IgD-negative memory B cell (primary cell): ENCODE measurements around the gene LTA4H. TPM values are rescaled to one million over a fixed set of nuclear protein-coding genes. Genes with fewer than 3 reads are reported as not detected.

Source experiments
- H3K27ac Mint-ChIP-seq, 3 donors: one replicate each; pipeline ENCODE4 v1.8.0; 2020 to 2022; ENCODE audit warnings: mild to moderate bottlenecking in 3 of 3, mixed read lengths in 3 of 3, moderate library complexity in 1 of 3
- H3K27me3 Mint-ChIP-seq: one replicate; pipeline ENCODE4 v1.8.0; 2021; ENCODE audit warnings: mixed read lengths
- H3K36me3 Mint-ChIP-seq: one replicate; pipeline ENCODE4 v1.8.0; 2020; ENCODE audit warnings: mild to moderate bottlenecking, mixed read lengths
- H3K4me1 Mint-ChIP-seq, 3 donors: one replicate each; pipeline ENCODE4 v1.8.0; 2020 to 2022; ENCODE audit warnings: mixed read lengths in 3 of 3, mild to moderate bottlenecking in 1 of 3
- H3K4me3 Mint-ChIP-seq, 4 donors: one replicate each; pipeline ENCODE4 v1.8.0; 2020 to 2022; ENCODE audit warnings: mild to moderate bottlenecking in 4 of 4, mixed read lengths in 4 of 4, moderate library complexity in 3 of 4
- H3K9me3 Mint-ChIP-seq, 3 donors: one replicate each; pipeline ENCODE4 v1.8.0; 2020 to 2021; ENCODE audit warnings: mixed read lengths in 3 of 3, mild to moderate bottlenecking in 1 of 3
- polyA plus RNA-seq: library from polyadenylated mRNA; unstranded; fragments of 300-500 nt; fragmentation: Illumina TruSeq; gene quantifications from one replicate; pipeline ENCODE4 v1.2.3, GENCODE V29; 2021

Gene LTA4H
- polyA plus RNA-seq, 1 donor from 2014 or later, result 122 TPM

DNA sequence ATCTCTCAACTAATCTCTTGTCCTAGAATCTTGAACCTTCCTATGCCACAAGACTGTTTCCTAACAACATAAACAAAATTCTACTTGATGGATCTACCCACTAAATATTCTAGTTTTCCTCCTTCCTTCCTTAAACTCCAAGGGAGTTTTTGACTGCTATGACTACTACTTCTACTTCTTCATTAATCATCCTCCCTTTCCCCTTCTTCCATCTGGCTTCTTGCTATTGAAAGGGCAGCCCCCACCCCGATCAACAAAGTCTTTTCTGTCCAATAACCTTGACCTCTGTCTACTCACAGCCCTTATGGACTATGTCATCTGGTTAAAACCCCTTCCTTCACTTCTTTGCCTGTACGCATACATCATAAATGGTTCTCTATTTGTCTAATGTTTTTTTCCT, 5.6 kb downstream of the LTA4H start:
- H3K27me3 Mint-ChIP-seq, result no peaks in the 10 kb centered on the region
- no peak overlapping the region for H3K27ac Mint-ChIP-seq
- H3K4me3 Mint-ChIP-seq, result peak overlapping the region in 1 of 4 donors; percentile 60
- H3K9me3 Mint-ChIP-seq, result no peaks in the 10 kb centered on the region
- H3K36me3 Mint-ChIP-seq, result peaks cover 11% of the 10 kb centered on the region
- H3K4me1 Mint-ChIP-seq, result peaks cover 15 to 27% (median 21%) of the 10 kb centered on the region in 3 donors

DNA sequence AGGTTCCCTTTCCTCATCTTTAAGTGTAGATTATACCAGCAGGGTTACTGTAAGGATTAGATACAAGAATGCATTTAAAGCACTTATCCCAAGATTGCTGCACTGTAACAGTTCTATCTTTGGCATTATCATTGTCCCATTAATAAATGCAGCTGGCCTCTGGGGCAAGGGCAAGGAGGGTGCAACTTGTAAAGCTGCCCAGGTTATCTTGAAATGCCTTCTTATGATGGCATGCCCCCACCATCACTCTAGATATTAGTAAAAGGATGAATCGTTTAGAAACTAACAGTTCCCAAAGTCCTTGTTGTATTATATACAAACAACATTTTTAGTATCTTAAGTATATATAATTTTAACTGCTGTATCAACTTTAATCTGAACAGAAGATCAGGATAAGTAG, 6.8 kb downstream of the LTA4H start:
- Mint-ChIP-seq H3K36me3 (peaks cover 11% of the 10 kb centered on the region), H3K27me3 (no peaks in the 10 kb centered on the region), H3K27ac (peak overlapping the region in 1 of 3 donors; percentile 50), H3K4me1 (peaks cover 17 to 24% (median 21%) of the 10 kb centered on the region in 3 donors), H3K9me3 (no peaks in the 10 kb centered on the region), H3K4me3 (no peak overlapping the region)

DNA sequence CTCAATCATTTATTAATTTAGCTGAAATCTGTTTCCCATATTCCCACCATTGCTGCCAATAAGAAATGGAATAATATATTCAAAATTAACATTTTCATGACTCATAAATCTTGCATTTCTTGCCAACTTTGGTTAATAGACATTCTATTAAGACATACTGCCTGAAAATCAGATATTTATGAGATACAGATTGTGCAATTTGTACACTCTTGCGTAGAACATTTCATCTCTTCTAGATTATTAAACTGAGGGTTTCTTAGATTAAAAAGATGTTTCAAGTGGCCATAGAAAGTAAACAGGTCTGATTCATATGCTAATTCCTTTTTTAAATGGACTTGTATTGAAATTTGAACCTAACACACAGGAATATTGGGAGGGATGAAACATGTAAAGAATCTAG, 9.1 kb downstream of the LTA4H start:
- H3K27me3 Mint-ChIP-seq, result no peaks in the 10 kb centered on the region
- no peak overlapping the region for H3K27ac Mint-ChIP-seq
- H3K4me1 Mint-ChIP-seq, result peaks cover 19 to 24% (median 22%) of the 10 kb centered on the region in 3 donors
- H3K9me3 Mint-ChIP-seq, result no peaks in the 10 kb centered on the region
- no peak overlapping the region for H3K4me3 Mint-ChIP-seq
- H3K36me3 Mint-ChIP-seq, result peaks cover 20% of the 10 kb centered on the region

DNA sequence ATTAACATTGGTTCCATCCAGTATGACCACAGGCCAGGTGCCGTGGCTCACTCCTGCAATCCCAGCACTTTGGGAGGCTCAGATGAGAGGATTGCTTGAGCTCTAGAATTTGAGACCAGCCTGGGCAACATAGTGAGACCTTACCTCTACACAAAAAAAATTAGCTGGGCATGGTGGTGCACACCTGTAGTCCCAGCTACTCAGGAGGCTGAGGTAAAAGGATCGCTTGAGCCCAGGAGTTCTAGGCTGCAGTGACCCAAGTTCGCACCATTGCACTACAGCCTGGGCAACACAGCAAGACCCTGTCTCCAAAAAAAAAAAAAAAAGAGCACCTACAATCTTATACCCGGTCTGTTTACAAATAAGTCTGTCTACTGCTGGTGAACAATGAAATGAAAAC, 9.9 kb downstream of the LTA4H start:
- H3K4me3 Mint-ChIP-seq, result no peak overlapping the region
- peak overlapping the region in 1 of 3 donors; percentile 29 for H3K27ac Mint-ChIP-seq
- peaks cover 20% of the 10 kb centered on the region for H3K36me3 Mint-ChIP-seq
- H3K9me3 Mint-ChIP-seq, result no peaks in the 10 kb centered on the region
- H3K4me1 Mint-ChIP-seq, result peaks cover 22 to 25% (median 25%) of the 10 kb centered on the region in 3 donors
- no peaks in the 10 kb centered on the region for H3K27me3 Mint-ChIP-seq

DNA sequence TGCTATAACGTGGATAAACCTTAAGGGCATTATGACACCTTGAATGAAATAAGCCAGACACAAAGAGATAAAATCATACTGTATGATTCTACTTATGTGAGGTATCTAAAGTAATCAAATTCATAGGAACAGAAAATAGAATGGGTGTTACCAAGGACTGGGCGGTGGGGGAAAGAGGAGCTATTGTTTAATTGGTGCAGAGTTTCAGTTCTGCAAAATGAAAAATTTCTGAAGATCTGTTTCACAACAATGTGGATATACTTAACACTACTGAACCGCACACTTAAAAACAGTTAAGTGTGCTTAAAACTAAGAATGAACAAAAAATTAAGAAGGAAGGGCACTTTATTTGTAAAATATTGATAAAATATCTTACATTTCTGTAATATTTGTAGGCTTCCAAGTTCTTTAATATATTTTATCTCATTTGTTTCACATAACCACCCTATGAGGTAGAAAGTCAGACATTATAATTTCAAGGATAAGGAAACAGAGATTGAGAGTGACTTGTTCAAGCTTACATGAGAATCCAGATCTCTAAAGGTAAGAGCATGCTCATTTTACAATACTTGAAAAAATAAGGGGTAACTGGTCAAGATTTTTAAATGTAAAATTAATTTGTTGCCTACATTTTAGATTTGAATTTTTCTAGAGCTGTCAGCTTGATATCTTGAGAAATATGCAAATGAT, 14.9 kb downstream of the LTA4H start:
- peaks cover 13% of the 10 kb centered on the region for H3K36me3 Mint-ChIP-seq
- no peaks in the 10 kb centered on the region for H3K27me3 Mint-ChIP-seq
- peaks cover 22 to 26% (median 24%) of the 10 kb centered on the region in 3 donors for H3K4me1 Mint-ChIP-seq
- H3K4me3 Mint-ChIP-seq, result peak overlapping the region; percentile 16 to 83 (median 48)
- peak overlapping the region; percentile 27 to 58 (median 56) for H3K27ac Mint-ChIP-seq
- H3K9me3 Mint-ChIP-seq, result no peaks in the 10 kb centered on the region

DNA sequence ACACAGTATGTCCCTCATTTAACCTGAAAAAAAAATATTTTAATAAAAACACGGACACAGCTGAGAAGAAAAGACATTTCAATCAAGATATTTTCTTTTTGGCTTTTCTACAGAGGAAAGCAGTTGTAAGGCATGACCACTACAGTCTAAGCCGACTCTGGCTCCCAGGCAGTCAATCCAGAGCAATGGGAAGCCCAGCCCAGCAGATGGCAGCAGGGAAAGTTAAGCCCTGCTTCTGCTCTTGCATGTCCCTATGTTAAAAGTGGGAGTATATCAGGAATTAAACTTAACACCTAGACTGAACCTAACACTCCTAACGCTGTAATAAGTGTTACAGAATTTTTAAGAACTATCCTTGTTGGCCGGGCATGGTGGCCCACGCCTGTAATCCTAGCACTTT, 19.7 kb downstream of the LTA4H start:
- no peaks in the 10 kb centered on the region for H3K9me3 Mint-ChIP-seq
- H3K27ac Mint-ChIP-seq, result no peak overlapping the region
- peaks cover 13% of the 10 kb centered on the region for H3K36me3 Mint-ChIP-seq
- no peaks in the 10 kb centered on the region for H3K27me3 Mint-ChIP-seq
- no peak overlapping the region for H3K4me3 Mint-ChIP-seq
- H3K4me1 Mint-ChIP-seq, result peaks cover 8 to 13% (median 12%) of the 10 kb centered on the region in 3 donors

DNA sequence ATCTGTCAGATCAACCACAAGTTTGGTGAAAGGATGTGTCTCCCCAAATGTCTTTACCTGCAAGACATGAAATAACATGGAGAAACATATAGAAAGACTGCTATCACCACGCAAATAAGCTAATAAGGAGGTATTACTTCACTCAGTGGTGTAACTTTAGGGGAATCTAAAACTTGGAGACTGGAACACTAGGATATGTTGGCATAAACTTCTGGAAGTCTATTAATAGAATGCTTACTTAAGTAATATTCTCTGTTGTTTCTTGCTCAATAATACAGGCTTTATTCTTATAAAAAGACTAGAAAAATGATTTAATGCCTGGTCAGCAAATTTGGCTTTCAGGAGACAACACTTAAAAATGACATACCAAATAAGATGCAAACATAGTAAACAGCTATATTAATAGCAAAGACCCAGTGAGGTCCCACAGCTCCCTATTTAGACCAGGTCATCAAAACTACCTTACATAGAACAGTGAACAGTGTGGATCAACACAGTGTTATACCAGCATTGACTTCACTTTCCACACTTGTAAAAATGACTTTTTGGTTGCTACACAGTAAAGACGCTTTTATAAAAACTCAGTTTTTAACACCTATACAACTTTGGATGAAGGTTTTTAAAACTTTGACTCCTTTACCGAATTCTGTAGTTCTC, 20.3 kb downstream of the LTA4H start:
- Mint-ChIP-seq H3K4me3 (no peak overlapping the region), H3K27ac (no peak overlapping the region), H3K36me3 (peaks cover 16% of the 10 kb centered on the region), H3K9me3 (no peaks in the 10 kb centered on the region), H3K4me1 (peaks cover 3 to 8% (median 7%) of the 10 kb centered on the region in 3 donors), H3K27me3 (no peaks in the 10 kb centered on the region)

DNA sequence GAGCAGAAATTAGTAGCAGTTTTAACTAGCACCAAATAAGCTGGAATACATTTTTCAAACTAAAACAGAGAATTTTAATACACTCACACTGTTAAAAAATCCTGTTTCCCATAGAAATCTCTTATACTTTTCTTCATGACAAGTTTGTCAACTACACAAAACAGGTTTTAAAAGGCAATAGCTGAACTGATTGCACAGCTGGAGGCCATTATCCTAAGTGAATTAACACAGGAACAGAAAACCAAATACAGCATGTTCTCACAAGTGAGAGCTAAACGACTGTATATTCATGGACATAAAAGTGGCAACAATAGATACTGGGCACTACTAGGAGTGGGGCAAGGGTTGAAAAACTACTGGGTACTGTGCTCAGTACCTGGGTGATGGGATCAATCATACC, 27.7 kb downstream of the LTA4H start:
- Mint-ChIP-seq H3K9me3 (no peaks in the 10 kb centered on the region), H3K27me3 (no peaks in the 10 kb centered on the region), H3K36me3 (peaks cover 21% of the 10 kb centered on the region), H3K4me1 (no peaks in the 10 kb centered on the region), H3K4me3 (no peak overlapping the region), H3K27ac (no peak overlapping the region)

DNA sequence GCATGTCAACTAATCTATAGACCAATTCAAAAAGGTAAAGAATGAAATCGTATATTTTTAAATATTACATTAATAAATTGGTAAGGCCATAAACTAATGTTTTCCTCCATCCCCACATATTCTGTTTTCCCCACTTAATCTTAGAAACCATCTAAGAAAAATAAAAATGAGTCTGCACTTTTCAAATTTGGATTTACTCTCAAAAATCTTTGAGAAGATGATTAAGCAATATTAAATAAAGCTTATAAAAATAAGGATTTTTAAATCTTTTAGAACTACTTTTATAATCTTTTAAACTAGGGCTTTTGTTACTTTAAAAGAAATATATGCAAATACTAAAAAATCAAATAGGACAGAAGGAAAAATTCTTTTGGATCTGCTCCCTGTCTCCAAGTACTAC, 28.7 kb downstream of the LTA4H start:
- H3K4me1 Mint-ChIP-seq, result no peaks in the 10 kb centered on the region
- H3K9me3 Mint-ChIP-seq, result no peaks in the 10 kb centered on the region
- H3K27ac Mint-ChIP-seq, result no peak overlapping the region
- H3K27me3 Mint-ChIP-seq, result no peaks in the 10 kb centered on the region
- H3K4me3 Mint-ChIP-seq, result no peak overlapping the region
- H3K36me3 Mint-ChIP-seq, result peaks cover 17% of the 10 kb centered on the region

DNA sequence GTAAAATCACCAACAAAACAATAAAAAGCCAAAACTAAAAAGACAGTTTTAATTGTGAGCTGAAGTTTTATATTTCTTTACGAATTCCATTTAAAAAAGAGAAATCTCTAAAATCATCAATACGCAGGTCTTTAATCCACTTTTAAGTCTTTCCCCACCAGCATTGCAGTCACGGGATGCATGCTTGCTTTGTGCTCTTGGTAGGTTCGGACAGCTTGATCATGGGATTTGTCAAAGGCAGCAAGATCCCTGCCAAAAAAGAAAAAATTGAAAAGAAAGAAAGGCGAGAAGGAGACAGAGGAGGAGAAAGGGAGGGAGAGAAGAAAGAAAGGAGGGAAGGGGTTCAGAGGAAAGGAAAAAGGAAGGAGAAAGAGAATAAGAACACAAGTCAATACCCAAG, 34.5 kb downstream of the LTA4H start:
- H3K36me3 Mint-ChIP-seq, result peaks cover 12% of the 10 kb centered on the region
- no peak overlapping the region for H3K27ac Mint-ChIP-seq
- no peaks in the 10 kb centered on the region for H3K9me3 Mint-ChIP-seq
- peaks cover 0 to 11% (median 0%) of the 10 kb centered on the region in 3 donors for H3K4me1 Mint-ChIP-seq
- no peaks in the 10 kb centered on the region for H3K27me3 Mint-ChIP-seq
- no peak overlapping the region for H3K4me3 Mint-ChIP-seq

DNA sequence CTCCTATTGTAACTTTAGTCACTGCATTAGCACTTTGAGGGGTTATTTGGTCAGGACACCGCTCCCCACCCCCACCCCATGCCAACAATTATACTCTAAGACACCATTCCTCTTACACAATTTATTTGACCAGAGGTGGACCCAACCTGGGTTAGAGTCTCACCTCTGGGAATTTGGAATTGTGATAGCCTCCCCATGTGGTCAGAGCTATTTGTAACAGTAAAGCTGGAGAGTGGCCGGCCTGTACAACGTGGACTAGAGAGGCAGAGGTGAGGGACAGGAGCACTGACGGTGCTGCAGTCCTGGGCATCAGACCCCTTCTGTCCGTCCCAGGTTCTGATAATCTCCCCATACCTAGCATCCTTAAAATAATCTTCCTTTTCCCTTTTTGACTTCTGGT, 35.9 kb downstream of the LTA4H start:
- Mint-ChIP-seq H3K4me3 (no peak overlapping the region), H3K4me1 (peaks cover 0 to 11% (median 0%) of the 10 kb centered on the region in 3 donors), H3K36me3 (peaks cover 2% of the 10 kb centered on the region), H3K9me3 (no peaks in the 10 kb centered on the region), H3K27ac (no peak overlapping the region), H3K27me3 (no peaks in the 10 kb centered on the region)

DNA sequence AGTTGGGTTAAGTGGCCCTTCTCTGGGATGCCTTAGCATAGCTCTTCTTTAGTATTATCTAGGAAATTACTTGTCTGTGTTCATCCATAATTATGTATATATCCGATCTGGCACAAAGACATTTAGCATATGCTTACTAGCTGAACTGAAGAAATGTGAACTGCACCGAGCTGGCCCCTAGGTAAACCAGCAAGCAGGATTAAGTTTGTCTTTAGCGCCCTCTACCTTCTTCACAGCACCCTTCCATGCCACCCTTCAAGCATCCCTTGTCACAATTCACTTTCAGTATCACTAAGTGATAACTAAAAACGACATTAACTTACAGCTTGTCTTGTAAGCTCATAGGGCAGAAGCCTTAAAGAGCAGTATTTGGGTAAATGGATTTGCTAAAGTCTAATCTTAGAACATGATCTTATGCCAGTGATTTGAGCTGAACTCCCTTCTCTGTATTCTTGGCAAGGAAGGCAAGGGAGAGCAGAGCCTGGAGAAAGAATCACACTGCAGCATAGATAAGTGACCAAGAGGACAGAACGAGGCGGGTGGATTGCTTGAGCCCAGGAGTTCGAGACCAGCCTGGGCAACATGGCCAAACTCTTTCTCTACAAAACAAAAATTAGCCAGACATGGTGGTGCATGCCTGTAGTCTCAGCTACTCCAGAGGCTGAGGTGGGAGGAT, 36.6 kb downstream of the LTA4H start:
- Mint-ChIP-seq H3K9me3 (no peaks in the 10 kb centered on the region), H3K27ac (peak overlapping the region in 1 of 3 donors; percentile 31), H3K4me1 (peaks cover 0 to 11% (median 0%) of the 10 kb centered on the region in 3 donors), H3K4me3 (no peak overlapping the region), H3K27me3 (no peaks in the 10 kb centered on the region), H3K36me3 (peaks cover 2% of the 10 kb centered on the region)

DNA sequence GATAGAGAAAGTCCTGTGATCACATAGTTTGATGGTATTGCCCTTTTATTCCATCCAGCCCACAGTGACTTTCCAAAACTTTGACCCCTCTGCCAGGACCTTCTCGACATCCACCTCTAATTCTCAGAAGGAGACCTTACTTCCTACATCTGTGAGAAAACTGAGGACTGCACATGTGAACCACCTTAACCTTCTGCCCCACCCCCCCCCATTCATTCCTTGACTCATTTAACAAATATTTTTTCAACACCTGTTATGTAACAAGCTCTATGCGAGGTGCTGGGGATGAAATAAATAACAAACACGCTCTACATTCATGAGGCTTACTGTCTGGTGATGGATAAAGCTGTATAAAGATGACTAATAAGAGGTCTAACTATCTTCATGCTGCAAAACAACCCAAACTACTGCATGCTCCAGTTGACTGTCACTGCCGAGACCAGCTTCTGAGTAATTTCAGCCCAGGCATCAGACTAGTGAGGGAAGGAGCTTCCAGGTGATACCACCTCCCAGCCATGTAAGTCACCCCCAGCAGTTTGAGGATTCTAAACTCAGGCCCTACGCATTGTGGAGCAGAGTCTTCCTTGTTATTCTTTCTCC, 37.4 kb downstream of the LTA4H start:
- Mint-ChIP-seq H3K4me1 (peaks cover 0 to 11% (median 0%) of the 10 kb centered on the region in 3 donors), H3K4me3 (no peak overlapping the region), H3K9me3 (no peaks in the 10 kb centered on the region), H3K27ac (peak overlapping the region in 1 of 3 donors; percentile 31), H3K27me3 (no peaks in the 10 kb centered on the region), H3K36me3 (peaks cover 2% of the 10 kb centered on the region)

DNA sequence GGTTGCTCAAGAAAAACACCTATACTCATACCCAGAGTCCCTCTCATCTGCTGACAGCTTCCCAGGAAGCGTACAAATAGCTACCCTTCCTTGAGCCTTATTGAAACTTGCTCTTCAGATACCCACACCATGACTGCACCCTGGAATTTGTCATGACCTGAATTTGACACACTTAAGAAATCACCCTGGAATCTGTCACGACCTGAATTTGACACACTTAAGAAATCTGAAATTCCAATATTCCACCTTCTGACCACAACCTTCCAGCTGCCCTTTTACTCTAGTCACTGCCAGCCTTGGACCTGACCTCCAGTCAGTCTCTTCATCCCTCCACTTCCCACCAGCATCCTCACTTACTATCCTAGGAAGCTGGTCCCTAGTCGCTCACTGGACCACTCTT, 38.1 kb downstream of the LTA4H start:
- H3K4me1 Mint-ChIP-seq, result peaks cover 0 to 11% (median 0%) of the 10 kb centered on the region in 3 donors
- peaks cover 3% of the 10 kb centered on the region for H3K36me3 Mint-ChIP-seq
- no peak overlapping the region for H3K27ac Mint-ChIP-seq
- H3K4me3 Mint-ChIP-seq, result peak overlapping the region in 1 of 4 donors; percentile 8
- H3K9me3 Mint-ChIP-seq, result no peaks in the 10 kb centered on the region
- no peaks in the 10 kb centered on the region for H3K27me3 Mint-ChIP-seq

DNA sequence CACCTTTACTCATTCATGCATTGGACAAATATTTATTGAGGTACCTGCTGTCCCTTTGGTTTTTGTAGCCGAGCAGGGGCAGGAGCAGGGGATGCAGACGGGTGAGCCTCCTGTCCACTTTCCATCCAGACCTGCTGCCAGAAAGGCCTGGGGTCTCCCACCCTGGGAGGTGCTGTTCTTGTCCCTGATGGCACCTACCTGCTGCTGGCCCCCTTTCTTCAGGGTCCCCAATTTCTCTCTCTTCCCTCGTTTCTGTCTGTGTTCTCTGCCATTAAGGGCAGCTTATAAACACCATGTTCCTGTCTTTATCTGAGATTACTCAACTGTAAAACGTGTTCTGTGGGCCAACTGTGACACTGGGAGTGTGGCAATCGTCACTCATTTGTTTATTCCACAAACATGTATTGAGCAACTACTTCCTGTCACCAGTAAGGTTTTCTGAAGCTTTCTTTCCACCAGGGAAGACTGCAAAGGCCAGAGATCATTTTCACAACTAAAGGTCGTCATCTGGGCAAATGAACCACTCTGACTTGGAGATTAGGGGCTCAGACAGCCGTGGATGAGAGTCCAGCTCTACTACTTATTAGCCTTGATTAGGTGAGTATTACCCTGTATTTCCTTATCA, 39.2 kb downstream of the LTA4H start, which contains the start of gene HAL:
TSS of gene HAL (minus strand) at position 311 of the 625 bp plus-strand sequence. CDS start 434 bp downstream, outside the sequence.
- Mint-ChIP-seq H3K4me3 (no peak within 1 kb of the TSS), H3K27ac (peak within 1 kb of the TSS in 1 of 3 donors; percentile 39), H3K27me3 (no peaks in the 10 kb centered on the region), H3K36me3 (peaks cover 5% of the 10 kb centered on the region), H3K4me1 (peaks cover 0 to 11% (median 0%) of the 10 kb centered on the region in 3 donors), H3K9me3 (no peaks in the 10 kb centered on the region)
